ENCODE results near the gene TTLL8. TPM values are rescaled to one million over a fixed set of nuclear protein-coding genes. Genes with fewer than 3 reads are reported as not detected.

TTLL8 gene
- total RNA-seq, 4 donors from 2014 or later = not detected

- no peak for TF ChIP-seq CTCF (IDR thresholded peaks at IDR 0.05)
- ATAC-seq (ENCODE audit: low FRiP score) = no peak
- no peak for DNase-seq (ENCODE audit: low spot score)
Observed at GRCh38 chr22:50040717-50041116, 17.4 kb downstream of the TTLL8 start.

- no peak for TF ChIP-seq CTCF (IDR thresholded peaks at IDR 0.05)
- no peak for DNase-seq (ENCODE audit: low spot score)
- ATAC-seq (ENCODE audit: low FRiP score) = no peak
Observed at GRCh38 chr22:50039669-50040443, 18.2 kb downstream of the TTLL8 start.

GRCh38 chr22:50035976-50036724 is 21.9 kb downstream of the TTLL8 start:
- TF ChIP-seq CTCF (IDR thresholded peaks at IDR 0.05) = no peak
- ATAC-seq (ENCODE audit: low FRiP score) (no peak), DNase-seq (ENCODE audit: low spot score) (no peak)

- no peak for DNase-seq (ENCODE audit: low spot score)
Observed at GRCh38 chr22:50035131-50035881, 22.8 kb downstream of the TTLL8 start.

GRCh38 chr22:50034126-50035081 is 23.7 kb downstream of the TTLL8 start:
- DNase-seq (ENCODE audit: low spot score) (no peak), ATAC-seq (ENCODE audit: low FRiP score) (no peak)
- no peak for TF ChIP-seq CTCF (IDR thresholded peaks at IDR 0.05)

More at GRCh38 chr22:50035131-50035881, 22.8 kb downstream of the TTLL8 start:
- ATAC-seq (ENCODE audit: low FRiP score) = no peak
- no peak for TF ChIP-seq CTCF (IDR thresholded peaks at IDR 0.05)

GRCh38 chr22:50032941-50033601 is 25.0 kb downstream of the TTLL8 start:
- ATAC-seq (ENCODE audit: low FRiP score) = no peak
- no peak for TF ChIP-seq CTCF (IDR thresholded peaks at IDR 0.05)
- no peak for DNase-seq (ENCODE audit: low spot score)
